ENCODE results near the gene TMEM87B.
"Not testable (repeated sequence)": the region's sequence is repeated elsewhere in the genome, so short reads cannot be mapped to it uniquely, and the experiment has no call there.

GRCh38 chr2:112139033-112139614 is 84.1 kb downstream of the TMEM87B start:
- not testable (repeated sequence) for TF ChIP-seq EZH2 (IDR thresholded peaks at IDR 0.05; ENCODE audit: insufficient read depth, poor library complexity, severe bottlenecking); EZH2phosphoT487 (IDR thresholded peaks at IDR 0.05; ENCODE audit: insufficient read depth, low read depth)

All from GM23248 (cell line).